HG03095 (cell line): ENCODE data around the gene KIF24.
"Not testable (repeated sequence)": the region's sequence is repeated elsewhere in the genome, so short reads cannot be mapped to it uniquely, and the experiment has no call there.

ENCODE experiments used
- ATAC-seq: cut with Tn5 transposase; IDR thresholded peaks from one replicate; pipeline ENCODE4 v1.9.1; 2021; ENCODE audit warnings: moderate library complexity; ENCODE audit not compliant: unreplicated experiment

Gene KIF24

GRCh38 chr9:34332076-34332964 lies 3.3 kb upstream of the KIF24 start:
- ATAC-seq = no peak

- ATAC-seq = no peak
Measured at GRCh38 chr9:34331196-34331595, 2.1 kb upstream of the KIF24 start.

GRCh38 chr9:34328500-34328986 lies 525 bp downstream of the KIF24 start:
- peak; percentile 8 for ATAC-seq

- ATAC-seq = no peak
Measured at GRCh38 chr9:34326690-34327089, 2.4 kb downstream of the KIF24 start.

GRCh38 chr9:34322899-34323591 lies 6.0 kb downstream of the KIF24 start:
- no peak for ATAC-seq

- ATAC-seq = no peak
Measured at GRCh38 chr9:34321451-34321850, 7.6 kb downstream of the KIF24 start.

GRCh38 chr9:34318163-34318790 lies 10.8 kb downstream of the KIF24 start:
- no peak for ATAC-seq

- no peak for ATAC-seq
Measured at GRCh38 chr9:34317436-34317835, 11.6 kb downstream of the KIF24 start.

- ATAC-seq = no peak
Measured at GRCh38 chr9:34311499-34312185, 17.4 kb downstream of the KIF24 start.

GRCh38 chr9:34310215-34310614 lies 18.9 kb downstream of the KIF24 start:
- no peak for ATAC-seq

- not testable (repeated sequence) for ATAC-seq
Measured at GRCh38 chr9:34308316-34308715, 20.8 kb downstream of the KIF24 start.

- not testable (repeated sequence) for ATAC-seq
Measured at GRCh38 chr9:34301064-34301463, 28.0 kb downstream of the KIF24 start.

GRCh38 chr9:34292552-34292951 lies 36.5 kb downstream of the KIF24 start:
- ATAC-seq = no peak

- ATAC-seq = no peak
Measured at GRCh38 chr9:34291423-34291822, 37.6 kb downstream of the KIF24 start.

GRCh38 chr9:34291023-34291422 lies 38.0 kb downstream of the KIF24 start:
- no peak for ATAC-seq

GRCh38 chr9:34289159-34289558 lies 39.9 kb downstream of the KIF24 start:
- ATAC-seq = no peak

- no peak for ATAC-seq
Measured at GRCh38 chr9:34282096-34282495, 47.0 kb downstream of the KIF24 start.

- ATAC-seq = no peak
Measured at GRCh38 chr9:34279411-34279810, 49.7 kb downstream of the KIF24 start.
